NCI-H2227 (cell line): Measurements from ENCODE around the gene SOX12.

Experiments used
- DNase-seq: peaks from one replicate; lab custom pipeline; 2025; ENCODE audit not compliant: unreplicated experiment; lab: John Stamatoyannopoulos, UW

The SOX12 gene

DNA sequence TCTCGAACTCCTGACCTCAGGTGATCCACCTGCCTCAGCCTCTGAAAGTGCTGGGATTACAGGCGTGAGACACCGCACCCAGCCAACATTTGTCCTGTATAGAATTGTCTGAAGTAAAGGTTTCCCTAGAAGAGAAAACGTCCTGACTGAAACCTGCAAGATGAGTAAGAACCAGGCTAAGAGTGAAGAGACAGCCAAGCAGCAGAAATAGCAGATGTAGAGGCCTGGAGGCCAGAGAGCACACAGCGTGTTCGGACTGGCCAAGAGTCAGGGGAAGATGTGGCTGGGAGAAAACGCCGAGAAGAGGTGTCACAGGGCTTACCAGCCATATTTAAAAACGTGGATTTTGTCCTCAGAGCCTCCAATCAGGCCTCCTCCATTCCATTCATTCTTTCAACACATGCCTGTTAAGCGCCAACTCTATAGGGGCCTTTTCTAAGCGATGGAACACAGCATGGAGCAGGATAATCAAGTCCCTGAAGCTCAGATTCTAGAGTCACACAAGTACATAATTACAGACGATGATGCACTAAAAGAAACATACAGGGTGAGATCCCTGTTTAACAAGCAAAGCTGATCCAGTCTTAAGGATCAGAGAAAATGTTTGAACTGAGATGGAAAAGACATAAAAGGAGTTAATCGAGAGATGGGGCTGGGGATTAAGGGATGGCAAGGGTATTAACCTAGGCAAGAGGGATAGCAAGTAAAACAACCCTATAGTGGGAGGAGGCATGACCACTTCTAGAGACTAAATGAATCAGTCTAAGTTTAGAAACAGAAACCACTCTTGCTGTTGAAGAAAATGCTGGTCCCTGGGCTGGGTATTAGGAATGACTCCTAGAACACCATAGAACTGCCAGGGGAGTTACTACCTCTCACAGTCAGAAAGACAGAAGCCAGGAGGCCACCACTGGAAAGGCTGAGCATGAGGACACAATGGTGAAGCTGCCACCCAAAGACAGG lies 23.2 kb upstream of the SOX12 start:
- peak; percentile 67 for DNase-seq

DNA sequence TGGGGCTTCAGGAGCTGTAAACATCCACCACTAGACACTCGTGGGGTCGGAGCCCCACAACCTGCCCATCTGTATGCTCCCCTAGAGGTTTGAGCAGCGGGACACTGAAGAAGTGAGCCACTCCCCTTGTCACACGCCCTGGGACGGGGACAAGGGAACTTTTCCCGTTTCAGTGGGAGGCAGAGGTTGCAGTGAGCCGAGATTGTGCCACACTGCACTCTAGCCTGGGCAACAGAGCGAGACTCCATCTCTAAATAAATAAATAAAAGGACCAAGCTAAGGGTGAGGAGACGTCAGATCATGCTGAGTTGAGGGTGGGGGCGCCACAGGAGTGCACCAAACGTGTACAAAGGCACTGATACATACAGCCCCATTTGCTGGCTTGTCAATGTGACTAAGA lies 19.6 kb upstream of the SOX12 start:
- DNase-seq, result no peak

DNA sequence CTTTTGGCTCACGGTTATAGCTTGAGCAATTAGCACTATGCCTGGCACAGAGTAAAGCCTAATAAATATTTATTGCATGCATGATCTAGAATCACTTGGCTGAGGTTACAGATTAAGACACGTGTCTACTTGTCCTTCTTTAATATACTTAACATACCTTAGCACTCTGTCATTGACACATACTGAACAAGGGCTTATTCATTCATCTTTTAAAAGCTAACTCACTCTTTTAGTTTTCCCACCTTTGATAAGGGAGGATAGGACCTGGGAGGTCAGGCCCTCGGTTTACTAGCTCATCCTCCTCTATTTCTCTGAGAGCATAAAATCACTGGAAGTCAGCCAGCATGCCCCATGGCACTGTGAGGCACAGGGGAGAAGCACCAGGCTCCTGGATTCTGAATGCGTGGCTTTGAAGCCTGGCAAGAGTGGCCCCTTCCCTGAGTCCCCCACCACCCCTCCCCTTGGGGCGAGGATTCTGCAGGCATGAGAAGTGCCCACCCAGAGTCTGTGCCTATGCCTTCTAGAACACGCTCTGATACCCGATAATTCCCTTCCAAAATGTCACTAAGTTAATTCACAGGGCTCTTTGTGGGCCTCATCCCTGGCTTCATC lies 16.8 kb upstream of the SOX12 start:
- DNase-seq, result no peak

DNA sequence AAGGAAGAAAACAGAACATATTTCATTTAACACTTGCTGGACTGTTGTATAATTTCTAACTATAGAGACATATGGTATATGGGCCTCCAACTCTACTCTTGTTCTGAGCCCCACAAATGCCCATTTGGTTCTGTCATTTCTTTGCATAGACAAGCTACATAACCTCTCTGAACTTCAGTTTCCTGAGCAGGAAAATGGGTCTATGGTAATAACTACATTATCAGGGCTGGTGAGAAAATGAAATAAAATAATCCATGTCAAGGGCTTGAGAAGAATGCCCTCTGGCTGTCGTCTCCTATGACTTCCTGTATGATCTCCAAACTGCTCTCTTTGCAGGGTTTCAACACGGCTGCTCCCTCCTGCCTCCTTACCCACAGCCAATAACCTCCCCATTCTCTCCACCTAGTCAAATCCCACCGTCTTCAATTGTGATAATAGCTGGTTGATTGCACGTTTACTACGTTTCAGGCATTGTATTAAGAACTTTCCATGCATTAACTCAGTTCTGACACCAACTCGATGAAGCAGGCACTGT lies 16.0 kb upstream of the SOX12 start:
- DNase-seq, result no peak

DNA sequence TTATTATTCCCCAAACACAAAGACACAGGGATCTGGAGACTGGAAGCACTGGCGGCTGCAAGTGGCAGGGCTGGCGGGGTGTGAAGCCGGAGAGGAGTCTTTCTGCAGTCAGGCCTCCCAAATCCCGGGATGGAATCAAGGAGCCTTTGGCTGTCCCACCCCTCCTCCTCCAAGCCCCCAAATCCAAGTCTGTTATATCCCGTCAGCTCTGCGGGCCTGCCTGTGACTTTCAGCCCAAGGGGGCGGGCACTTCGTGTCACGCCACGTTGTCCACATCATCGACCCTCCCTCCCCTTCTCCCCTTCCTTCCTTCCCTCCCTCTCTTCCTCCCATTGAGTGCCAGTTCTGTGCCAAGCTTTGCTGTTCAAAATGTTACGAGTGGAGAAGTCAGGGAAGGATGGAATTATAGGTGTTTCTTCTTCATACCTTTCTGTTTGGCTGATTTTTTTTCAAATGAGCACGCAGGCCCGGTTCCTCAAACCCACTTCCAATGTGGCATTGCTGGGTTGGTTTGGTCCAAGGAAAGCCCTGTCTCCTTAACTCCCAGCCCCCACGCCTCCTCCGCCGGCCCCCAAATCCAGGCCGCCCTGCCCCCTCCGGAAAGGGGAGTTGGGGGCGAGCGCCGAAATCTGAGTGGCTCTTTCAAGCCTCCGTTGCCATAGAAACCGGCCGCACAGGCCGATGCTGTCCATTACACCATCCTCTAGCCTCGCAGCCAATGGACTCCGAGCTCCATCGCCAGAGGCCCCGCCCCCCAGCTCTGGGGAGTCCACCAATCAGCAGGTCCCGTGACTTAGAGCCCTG lies 15.3 kb upstream of the SOX12 start:
- DNase-seq, result peak; percentile 100

DNA sequence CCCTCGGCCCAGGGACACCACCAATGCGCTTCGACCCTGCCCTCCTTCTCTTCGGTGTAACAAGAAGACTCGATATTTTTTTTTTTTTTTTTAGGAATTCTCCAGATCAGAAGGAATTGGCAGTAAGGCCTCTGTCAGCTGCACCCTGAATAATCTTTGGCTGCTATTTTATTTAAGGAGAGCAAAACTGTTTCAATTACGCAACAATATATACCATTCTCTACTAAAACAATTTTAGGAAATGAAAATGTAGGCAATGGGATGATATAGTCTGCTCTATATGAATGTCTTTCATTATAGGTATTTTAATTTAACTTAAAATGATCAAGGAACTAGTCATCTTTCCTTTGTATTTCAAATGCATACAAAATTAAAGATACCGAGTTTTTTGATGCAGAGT lies 14.7 kb upstream of the SOX12 start:
- no peak for DNase-seq

DNA sequence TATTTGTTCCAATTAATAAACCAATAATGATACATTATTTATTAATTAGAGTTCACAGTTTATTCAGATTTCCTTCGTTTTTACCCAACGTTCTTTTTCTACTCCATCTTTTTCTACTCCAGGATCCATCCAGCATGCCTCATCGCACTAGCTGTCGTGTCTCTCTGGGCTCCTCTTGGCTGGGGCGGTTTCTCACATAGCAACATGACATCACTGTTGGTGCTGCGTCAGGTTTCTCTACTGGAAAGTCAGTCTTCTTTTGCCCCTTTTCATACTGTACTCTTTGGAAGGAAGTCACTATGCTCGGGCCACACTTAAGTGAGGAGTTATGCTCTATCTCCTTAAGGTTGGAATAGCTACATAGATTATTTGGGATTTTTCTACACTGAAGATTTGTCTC lies 13.7 kb upstream of the SOX12 start:
- no peak for DNase-seq

DNA sequence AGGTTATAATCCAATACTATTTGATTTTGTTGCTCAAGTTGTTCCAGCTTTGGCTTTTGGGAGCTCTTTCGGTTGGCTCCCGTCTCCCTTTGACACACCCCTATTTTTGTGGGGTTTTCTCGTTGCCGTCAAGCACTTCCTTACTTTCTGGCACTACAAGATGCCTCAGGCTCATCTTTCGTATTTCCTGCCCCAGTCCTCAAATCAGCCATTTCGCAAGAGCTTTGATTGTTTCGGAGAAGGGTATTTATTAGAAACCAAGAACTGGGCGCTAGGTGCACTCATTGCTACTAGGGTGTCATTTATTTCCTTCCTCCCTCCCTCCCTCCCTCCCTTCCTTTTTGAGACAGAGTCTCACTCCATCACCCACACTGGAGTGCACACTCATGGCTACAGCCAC lies 13.3 kb upstream of the SOX12 start:
- DNase-seq, result no peak

DNA sequence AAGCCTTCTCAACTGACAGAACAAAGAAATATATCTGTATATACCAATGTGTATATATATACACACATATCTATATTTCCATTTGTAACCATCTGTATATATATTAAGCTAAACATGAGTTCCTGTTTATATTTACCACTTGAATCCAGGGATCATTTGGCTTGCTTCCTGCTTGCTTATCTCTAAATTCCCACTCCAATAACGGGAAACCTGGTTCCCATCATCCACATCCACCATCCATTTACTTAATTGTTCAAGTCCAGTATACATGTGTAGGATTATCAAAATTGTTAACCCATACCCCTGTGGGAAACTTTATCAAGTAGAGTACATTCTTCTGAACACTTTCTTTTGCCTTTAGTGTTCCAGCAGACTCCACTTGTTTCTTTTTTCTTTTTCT lies 12.5 kb upstream of the SOX12 start:
- DNase-seq, result no peak

DNA sequence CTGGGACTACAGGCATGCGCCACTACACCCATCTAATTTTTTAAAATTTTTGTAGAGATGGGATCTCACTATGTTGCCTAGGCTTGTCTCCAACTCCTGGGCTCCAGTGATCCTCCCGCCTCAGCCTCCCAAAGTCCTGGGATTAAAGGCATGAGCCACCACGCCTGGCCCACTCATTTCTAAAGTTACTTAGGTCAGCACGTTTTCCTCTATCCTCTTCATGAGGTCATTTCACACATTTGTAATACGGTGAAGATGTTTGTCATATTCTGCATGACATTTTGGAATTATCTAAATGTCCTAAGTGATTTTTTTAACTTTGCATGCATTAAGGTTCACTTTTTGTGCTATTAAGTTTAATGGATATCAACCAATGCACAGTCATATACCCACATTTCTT lies 11.9 kb upstream of the SOX12 start:
- no peak for DNase-seq

DNA sequence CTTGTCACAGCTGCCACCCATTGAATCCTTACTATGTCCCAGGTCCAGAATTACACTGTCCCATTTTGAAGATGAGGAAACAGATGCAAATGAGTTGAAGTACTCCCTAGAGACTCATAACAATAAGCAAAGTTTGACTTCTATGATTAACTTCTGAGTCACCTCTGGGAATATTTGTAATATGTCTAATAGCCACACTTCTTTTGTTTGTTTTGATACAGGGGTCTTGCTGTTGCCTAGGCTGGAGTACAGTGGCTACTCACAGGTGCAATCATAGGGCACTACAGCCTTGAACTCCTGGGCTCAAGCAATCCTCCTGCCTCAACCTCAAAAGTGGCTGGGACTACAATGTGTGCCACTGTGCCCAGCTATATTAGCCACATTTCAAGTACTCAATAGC lies 11.4 kb upstream of the SOX12 start:
- DNase-seq, result no peak

DNA sequence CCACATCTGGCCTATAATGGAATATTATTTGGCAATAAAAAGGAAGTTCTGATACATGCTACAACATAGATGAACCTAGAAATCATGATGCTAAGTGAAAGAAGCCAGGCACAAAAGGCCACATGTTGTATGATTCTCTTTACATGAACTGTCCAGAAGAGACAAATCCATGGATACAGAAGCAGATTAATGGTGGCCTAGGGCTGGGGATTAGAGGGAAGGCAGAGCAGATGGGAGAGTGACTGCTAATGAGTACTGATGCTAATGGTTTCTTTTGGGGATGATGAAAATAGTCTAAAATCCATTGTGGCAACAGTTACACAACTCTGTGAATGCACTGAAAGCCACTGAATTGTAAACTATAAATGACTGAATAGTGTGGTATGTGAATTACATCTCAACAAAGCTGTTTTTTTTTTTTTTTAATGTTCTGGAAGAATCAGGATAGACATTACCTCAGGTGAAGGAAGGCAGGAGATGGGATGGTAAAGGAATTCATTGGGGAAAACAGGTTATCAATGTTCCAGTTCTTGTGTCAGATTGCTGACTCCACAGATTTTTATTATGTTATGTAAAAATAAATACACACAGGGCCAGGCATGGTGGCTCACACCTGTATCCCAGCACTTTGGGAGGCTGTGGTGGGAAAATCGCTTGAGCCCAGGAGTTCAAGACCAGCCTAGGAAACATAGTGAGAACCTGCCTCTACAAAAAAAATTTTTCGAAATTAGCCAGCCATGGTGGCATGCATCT lies 8.9 kb upstream of the SOX12 start:
- no peak for DNase-seq

DNA sequence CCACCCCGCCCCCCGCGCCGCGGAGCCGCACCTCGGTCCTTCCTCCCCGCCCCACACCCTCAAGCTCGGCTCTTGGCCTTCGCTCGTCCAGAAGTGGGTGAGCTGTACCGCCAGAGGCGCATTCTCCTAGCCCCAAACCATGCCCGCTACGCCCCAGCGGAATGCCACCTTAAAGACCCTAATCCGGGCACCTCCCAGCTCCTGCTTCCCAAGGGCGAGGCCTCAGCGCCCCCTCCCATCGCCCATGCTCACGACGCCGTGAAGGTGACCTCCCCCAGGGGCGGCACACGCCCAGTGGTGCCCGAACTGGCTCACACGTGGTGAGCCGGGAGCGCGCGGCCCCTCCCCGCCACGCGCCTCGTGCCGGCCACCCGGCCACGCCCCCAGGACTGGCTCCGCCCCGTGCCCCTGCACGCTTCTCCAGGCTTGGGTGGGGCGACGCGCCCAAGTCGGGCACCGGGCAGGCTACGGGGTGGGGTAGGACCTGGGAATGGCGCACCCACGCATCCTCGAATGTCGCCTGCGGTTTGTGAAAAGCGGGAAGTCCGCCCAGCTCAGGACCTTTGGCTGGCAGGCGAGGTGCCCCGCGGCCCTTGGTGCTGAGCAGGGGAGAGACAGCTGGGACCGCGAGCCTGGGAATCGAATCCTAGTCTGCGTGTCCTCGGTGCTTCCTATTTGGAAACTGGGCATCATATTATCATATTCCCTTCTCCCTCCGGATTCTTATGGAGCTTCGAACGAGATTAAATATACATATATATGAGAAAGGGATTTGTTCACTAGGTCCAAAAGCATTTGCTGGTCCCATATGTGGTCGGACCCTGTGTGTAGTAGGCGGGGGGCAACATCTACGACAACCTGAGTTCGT lies 941 bp upstream of the SOX12 start:
- DNase-seq, result peak; percentile 98

DNA sequence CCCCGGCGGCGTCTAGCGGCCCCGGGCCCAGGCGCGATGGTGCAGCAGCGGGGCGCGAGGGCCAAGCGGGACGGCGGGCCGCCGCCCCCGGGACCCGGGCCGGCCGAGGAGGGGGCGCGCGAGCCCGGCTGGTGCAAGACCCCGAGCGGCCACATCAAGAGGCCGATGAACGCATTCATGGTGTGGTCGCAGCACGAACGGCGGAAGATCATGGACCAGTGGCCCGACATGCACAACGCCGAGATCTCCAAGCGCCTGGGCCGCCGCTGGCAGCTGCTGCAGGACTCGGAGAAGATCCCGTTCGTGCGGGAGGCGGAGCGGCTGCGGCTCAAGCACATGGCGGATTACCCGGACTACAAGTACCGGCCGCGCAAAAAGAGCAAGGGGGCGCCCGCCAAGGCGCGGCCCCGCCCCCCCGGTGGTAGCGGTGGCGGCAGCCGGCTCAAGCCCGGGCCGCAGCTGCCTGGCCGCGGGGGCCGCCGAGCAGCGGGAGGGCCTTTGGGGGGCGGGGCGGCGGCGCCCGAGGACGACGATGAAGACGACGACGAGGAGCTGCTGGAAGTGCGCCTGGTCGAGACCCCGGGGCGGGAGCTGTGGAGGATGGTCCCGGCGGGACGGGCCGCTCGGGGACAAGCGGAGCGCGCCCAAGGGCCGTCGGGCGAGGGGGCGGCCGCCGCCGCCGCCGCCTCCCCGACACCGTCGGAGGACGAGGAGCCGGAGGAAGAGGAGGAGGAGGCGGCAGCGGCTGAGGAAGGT lies 715 bp downstream of the SOX12 start:
- peak; percentile 80 for DNase-seq

DNA sequence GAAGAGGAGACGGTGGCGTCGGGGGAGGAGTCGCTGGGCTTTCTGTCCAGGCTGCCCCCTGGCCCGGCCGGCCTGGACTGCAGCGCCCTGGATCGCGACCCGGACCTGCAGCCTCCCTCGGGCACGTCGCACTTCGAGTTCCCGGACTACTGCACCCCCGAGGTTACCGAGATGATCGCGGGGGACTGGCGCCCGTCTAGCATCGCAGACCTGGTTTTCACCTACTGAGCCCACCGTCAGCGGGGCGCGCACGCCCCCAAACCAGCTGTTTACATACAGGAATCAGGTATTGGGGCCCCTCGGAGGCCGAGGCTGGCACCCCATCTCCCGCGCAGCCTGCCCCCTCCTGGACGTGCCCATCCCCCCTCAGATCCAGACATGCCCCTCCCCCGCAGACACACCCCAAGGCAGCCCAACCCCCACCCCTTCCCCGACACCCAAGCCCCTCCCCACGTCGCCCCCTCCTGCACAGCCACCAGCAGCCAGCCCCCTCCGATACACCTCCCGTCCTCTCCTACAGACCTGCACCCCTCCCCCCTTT lies 1.4 kb downstream of the SOX12 start:
- DNase-seq, result no peak

DNA sequence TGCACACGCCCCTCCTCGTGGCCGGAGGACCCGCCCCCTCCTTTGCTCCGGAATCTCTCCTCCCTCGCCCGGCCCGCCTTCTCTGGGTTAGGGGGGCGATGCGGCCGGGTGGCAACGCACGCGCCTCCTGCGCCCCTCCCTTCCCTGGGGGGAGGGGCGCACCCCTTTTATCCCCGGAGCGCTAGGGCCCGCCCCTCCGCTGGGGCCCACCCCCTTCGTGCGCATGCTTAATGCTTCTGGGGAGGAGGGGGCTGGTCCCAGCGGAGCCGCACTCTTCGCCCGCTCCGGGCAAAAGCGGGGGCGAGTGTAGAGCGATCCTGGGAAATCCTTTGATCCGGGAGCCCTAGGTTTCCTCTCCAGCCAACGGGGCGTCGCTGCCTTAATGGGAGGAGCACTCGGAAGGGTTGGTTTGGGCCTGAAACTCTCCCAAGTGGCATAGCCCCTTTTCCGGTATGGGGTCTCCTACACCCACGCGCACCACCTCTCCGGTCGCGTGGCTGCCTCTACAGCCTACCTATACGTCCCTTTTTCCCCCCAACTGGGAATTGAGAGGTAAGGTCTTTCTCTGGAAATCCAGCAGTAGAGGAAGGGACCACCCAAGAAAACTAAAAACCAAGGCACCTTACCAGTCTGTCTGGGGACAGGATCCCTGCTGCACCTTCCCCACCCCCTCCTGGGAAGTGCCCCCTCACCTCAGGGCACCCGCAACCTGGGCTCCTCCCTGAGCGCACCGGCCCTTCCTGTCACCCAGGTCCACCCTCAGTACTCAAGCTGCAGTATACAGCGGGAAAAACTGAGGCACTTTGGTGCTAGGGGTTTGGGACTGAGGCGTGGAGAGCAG lies 2.1 kb downstream of the SOX12 start:
- DNase-seq, result peak; percentile 98

DNA sequence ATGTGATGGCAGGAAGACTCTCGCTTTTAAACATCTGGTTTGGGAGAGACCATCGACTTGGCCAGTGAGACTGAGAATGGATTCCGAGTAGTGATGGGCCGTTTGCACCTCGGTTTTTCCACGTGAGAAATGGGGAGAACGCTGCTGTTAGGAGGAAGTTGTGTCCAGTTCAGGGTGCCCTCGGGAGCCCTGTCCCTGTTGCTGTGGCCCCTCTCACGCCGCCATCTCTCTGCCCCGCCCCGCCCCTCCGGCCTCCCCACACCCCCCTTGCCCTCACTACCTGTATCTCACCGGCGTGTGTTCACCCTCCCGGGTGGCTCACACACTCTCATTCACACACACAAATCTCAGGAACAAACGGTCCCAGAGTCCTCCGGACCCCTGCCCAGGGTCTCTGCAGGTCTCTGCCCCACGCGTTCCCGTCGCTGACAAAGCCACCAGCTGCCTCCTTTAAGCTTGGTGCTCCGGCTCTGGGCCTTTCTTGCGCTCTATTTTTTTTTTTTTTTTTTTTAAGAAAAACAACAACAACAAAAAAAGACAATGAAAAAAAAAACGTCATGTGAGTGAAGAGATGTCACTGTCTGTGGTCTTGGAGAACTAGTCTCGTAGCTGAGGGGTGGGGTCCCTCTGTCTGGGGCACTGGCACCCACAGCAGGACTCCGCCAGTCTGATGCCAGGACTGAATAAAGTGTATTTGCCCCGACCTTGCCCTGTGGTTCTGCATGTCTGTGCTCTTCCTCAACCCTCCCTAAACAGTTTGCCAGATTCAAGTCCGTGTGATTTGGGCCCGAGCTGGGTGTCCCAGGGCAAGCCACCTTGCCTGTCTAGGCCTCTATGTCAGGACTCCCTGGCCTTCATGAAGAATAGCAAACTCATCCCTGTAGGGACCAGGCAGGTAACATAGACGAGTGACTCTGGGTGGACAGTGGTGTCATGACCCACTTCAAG lies 2.9 kb downstream of the SOX12 start:
- DNase-seq, result peak; percentile 32
